Transverse colon (tissue), 3 donors: ENCODE data around the gene DISC1.

ENCODE experiments used
- CTCF ChIP-seq, 5 experiments: fragments of 200-600 bp in 3 of 5; fragments of 450-650 bp in 2 of 5; sonication (generic) in 3 of 5; IDR thresholded peaks; 1 replicate in 2 of 5; 2 replicates in 3 of 5; pipeline ENCODE4 v1.5.1; 2016 to 2017; ENCODE audit warnings: antibody characterized with exemption in 5 of 5, inconsistent platforms in 3 of 5, mild to moderate bottlenecking in 2 of 5, moderate library complexity in 1 of 5
- POLR2A ChIP-seq: fragments of 450-650 bp; IDR thresholded peaks from one replicate; pipeline ENCODE4 v1.6.1; 2016; ENCODE audit warnings: antibody characterized with exemption, mild to moderate bottlenecking, moderate library complexity

GRCh38 chr1:231810415-231810814 is 183.8 kb downstream of the DISC1 start:
- TF ChIP-seq POLR2A, result no peak
- TF ChIP-seq CTCF (IDR thresholded peaks at IDR 0.05), result no peak
